DOHH2 (cell line): Measurements from ENCODE around the gene CDK5RAP2.

Experiments used
- H3F3A ChIP-seq: fragments of 200-600 bp; sonication (generic), shearing (Covaris generic); 2 replicates; pipeline ENCODE4 v1.6.0; 2016; ENCODE audit warnings: antibody characterized with exemption, mild to moderate bottlenecking; ENCODE audit not compliant: control insufficient read depth, insufficient read depth
- H3K27ac ChIP-seq: fragments of 200-600 bp; sonication (generic); 2 replicates; pipeline ENCODE4 v1.5.1; 2014; ENCODE audit warnings: low read depth, mild to moderate bottlenecking, low read length, moderate library complexity
- H3K27me3 ChIP-seq: fragments of 200-600 bp; sonication (generic); 2 replicates; pipeline ENCODE4 v1.6.1; 2014; ENCODE audit warnings: mild to moderate bottlenecking, low read length, mixed read lengths; ENCODE audit not compliant: control insufficient read depth
- H3K36me3 ChIP-seq: fragments of 200-600 bp; sonication (generic); 2 replicates; pipeline ENCODE4 v1.6.1; 2014; ENCODE audit warnings: mild to moderate bottlenecking, low read length, moderate library complexity, mixed read lengths; ENCODE audit not compliant: control insufficient read depth
- H3K4me1 ChIP-seq: fragments of 200-600 bp; sonication (generic); 2 replicates; pipeline ENCODE4 v1.6.1; 2014; ENCODE audit warnings: mild to moderate bottlenecking, low read length, mixed read lengths; ENCODE audit not compliant: control insufficient read depth
- H3K4me2 ChIP-seq: fragments of 200-600 bp; sonication (generic); 2 replicates; pipeline ENCODE4 v1.6.0; 2014; ENCODE audit warnings: mild to moderate bottlenecking, low read length, moderate library complexity
- H3K4me3 ChIP-seq: fragments of 200-600 bp; sonication (generic); 2 replicates; pipeline ENCODE4 v1.5.1; 2014; ENCODE audit warnings: mild to moderate bottlenecking, low read length, mixed read lengths
- H3K79me2 ChIP-seq: fragments of 200-600 bp; sonication (generic); 2 replicates; pipeline ENCODE4 v1.6.1; 2014; ENCODE audit warnings: mild to moderate bottlenecking, low read length, mixed read lengths; ENCODE audit not compliant: control insufficient read depth
- H3K9me2 ChIP-seq: fragments of 200-600 bp; sonication (generic); replicated peaks from 2 replicates; pipeline ENCODE4 v1.6.1; 2014; ENCODE audit warnings: mild to moderate bottlenecking, low read length, mixed read lengths; ENCODE audit not compliant: control insufficient read depth
- H3K9me3 ChIP-seq: fragments of 200-600 bp; sonication (generic); 2 replicates; pipeline ENCODE4 v1.6.1; 2014; ENCODE audit warnings: antibody characterized with exemption, low read length, mixed read lengths; ENCODE audit not compliant: control insufficient read depth, insufficient read depth
- H4K20me1 ChIP-seq: fragments of 200-600 bp; sonication (generic); 2 replicates; pipeline ENCODE4 v1.6.0; 2014; ENCODE audit warnings: low read depth, mild to moderate bottlenecking, antibody characterized with exemption, low read length, moderate library complexity; ENCODE audit not compliant: control insufficient read depth, insufficient read depth
- CTCF ChIP-seq: fragments of 200-600 bp; sonication (generic); IDR thresholded peaks from one replicate; pipeline ENCODE4 v1.5.1; 2014; ENCODE audit warnings: antibody characterized with exemption, mild to moderate bottlenecking, low read depth, low read length; ENCODE audit not compliant: poor library complexity, severe bottlenecking
- EZH2phosphoT487 ChIP-seq: fragments of 200-600 bp; sonication (generic); IDR thresholded peaks from 2 replicates; pipeline ENCODE4 v1.6.1; 2017; ENCODE audit warnings: borderline replicate concordance, mild to moderate bottlenecking, antibody characterized with exemption, low read length, moderate library complexity, mixed read lengths

The CDK5RAP2 gene

DNA sequence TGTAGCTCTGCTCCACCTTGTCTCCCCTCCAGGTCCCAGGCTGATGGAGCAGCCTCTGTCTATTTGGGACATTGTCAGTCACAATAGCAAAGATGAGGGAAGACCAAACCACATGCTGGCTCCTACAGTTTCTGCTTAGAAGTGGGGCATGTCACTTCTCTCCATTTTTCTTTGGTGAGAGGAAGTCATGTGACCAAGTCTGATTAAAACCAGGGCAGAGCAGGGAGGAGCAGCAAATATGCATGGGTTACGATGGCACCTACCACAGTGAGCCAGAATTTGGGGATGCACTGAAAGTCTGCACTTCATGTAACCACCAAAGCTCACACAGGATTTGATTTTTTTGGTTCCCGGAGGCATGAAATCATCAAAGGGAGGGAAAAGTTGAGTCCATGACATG, 234.6 kb downstream of the CDK5RAP2 start:
- H3K4me3 ChIP-seq: no peak overlapping the region
- no peaks in the 10 kb centered on the region for H3K9me3 ChIP-seq
- no peak overlapping the region for H3K4me2 ChIP-seq
- H3K36me3 ChIP-seq: no peaks in the 10 kb centered on the region
- H3K4me1 ChIP-seq: no peaks in the 10 kb centered on the region
- TF ChIP-seq EZH2phosphoT487 (no peak), CTCF (no peak)
- no peak overlapping the region for H3K27ac ChIP-seq
- H4K20me1 ChIP-seq: no peaks in the 10 kb centered on the region
- H3K27me3 ChIP-seq: no peaks in the 10 kb centered on the region
- no peaks in the 10 kb centered on the region for H3K79me2 ChIP-seq
- no peaks in the 10 kb centered on the region for H3K9me2 ChIP-seq
- no peaks in the 10 kb centered on the region for H3F3A ChIP-seq

DNA sequence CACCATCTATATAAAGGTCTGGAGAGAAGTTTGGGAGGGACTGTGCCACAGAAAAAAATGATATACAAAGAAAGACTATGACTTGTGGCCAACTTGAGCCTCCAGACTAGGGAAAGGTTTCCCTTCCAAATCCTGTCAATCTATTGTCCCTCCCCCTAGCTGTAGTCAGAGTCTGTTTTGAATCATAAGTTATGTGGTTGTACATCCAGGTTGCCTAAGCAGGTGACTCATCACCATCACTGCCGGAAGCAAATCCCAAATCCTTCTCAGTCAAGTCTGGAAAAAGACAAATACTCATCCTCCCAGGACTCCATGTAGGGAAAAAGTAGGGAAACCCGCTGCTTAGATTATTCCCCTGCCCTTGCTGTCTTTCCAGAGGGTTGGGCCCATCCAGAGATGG, 235.7 kb downstream of the CDK5RAP2 start:
- H4K20me1 ChIP-seq: no peaks in the 10 kb centered on the region
- no peaks in the 10 kb centered on the region for H3K36me3 ChIP-seq
- no peak overlapping the region for H3K4me2 ChIP-seq
- no peaks in the 10 kb centered on the region for H3F3A ChIP-seq
- no peak overlapping the region for H3K27ac ChIP-seq
- H3K79me2 ChIP-seq: no peaks in the 10 kb centered on the region
- no peaks in the 10 kb centered on the region for H3K9me3 ChIP-seq
- H3K9me2 ChIP-seq: no peaks in the 10 kb centered on the region
- H3K4me1 ChIP-seq: no peaks in the 10 kb centered on the region
- 0 out of 2 replicates have a peak, but pooled peaks cover 3% of the 10 kb centered on the region for H3K27me3 ChIP-seq
- H3K4me3 ChIP-seq: no peak overlapping the region
- TF ChIP-seq EZH2phosphoT487 (no peak), CTCF (no peak)

DNA sequence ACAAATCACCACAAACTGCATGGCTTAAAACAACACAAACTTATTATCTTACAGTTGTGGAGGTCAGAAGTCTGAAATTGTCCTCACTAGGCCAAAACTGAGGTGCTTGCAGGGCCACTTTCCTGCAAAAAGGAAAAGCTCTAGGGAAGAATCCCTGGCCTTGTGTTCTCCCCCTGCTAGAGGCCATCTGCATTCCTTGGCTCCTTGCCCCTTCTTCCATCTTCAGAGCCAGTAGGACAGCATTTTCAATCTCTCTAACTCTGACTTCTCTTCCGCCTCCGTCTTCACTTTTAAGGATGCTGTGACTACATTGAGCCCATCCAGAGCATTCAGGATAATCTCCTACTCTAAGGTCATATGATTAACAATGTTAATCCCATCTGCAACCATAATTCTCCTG, 236.6 kb downstream of the CDK5RAP2 start:
- H3K27me3 ChIP-seq: 0 out of 2 replicates have a peak, but pooled peaks cover 3% of the 10 kb centered on the region
- H3K4me3 ChIP-seq: no peak overlapping the region
- no peaks in the 10 kb centered on the region for H3K36me3 ChIP-seq
- TF ChIP-seq CTCF (no peak), EZH2phosphoT487 (no peak)
- H3K4me2 ChIP-seq: no peak overlapping the region
- H3F3A ChIP-seq: no peaks in the 10 kb centered on the region
- no peaks in the 10 kb centered on the region for H4K20me1 ChIP-seq
- H3K79me2 ChIP-seq: no peaks in the 10 kb centered on the region
- no peak overlapping the region for H3K27ac ChIP-seq
- H3K9me2 ChIP-seq: no peaks in the 10 kb centered on the region
- H3K9me3 ChIP-seq: no peaks in the 10 kb centered on the region
- no peaks in the 10 kb centered on the region for H3K4me1 ChIP-seq
